Thyroid gland (tissue), 4 donors: Measurements from ENCODE around the gene MEAK7. TPM values are rescaled to one million over a fixed set of nuclear protein-coding genes. Genes with fewer than 3 reads are reported as not detected.

ENCODE experiments used
- DNase-seq, 2 donors: peaks; one replicate each; pipeline ENCODE4 v3.0.0-alpha.2; 2019
- H3K27ac ChIP-seq, 3 donors: fragments of 200-600 bp; sonication (generic); 1 replicate in 2 of 3; 2 replicates in 1 of 3; pipeline ENCODE4 v1.5.1; 2016 to 2019; ENCODE audit warnings: mild to moderate bottlenecking in 1 of 3, moderate library complexity in 1 of 3
- H3K27me3 ChIP-seq: fragments of 200-600 bp; sonication (generic); one replicate; pipeline ENCODE4 v1.5.1; 2019
- H3K36me3 ChIP-seq, 2 donors: fragments of 200-600 bp; sonication (generic); one replicate each; pipeline ENCODE4 v1.5.1; 2016 to 2019
- H3K4me1 ChIP-seq, 2 donors: fragments of 200-600 bp; sonication (generic); one replicate each; pipeline ENCODE4 v1.5.1; 2017 to 2019
- H3K4me3 ChIP-seq, 3 donors: fragments of 200-600 bp; sonication (generic); replicated peaks in 1 of 3; 1 replicate in 2 of 3; 2 replicates in 1 of 3; pipeline ENCODE4 v1.5.1; 2016; ENCODE audit warnings: mild to moderate bottlenecking in 1 of 3
- H3K9me3 ChIP-seq: fragments of 200-600 bp; sonication (generic); one replicate; pipeline ENCODE4 v1.5.1; 2017
- POLR2A ChIP-seq, 2 donors: fragments of 450-650 bp; IDR thresholded peaks; one replicate each; pipeline ENCODE4 v1.6.1; 2017; ENCODE audit warnings: antibody characterized with exemption in 2 of 2, mild to moderate bottlenecking in 2 of 2, moderate library complexity in 1 of 2
- WGBS, 2 donors: methylation state at CpG; one replicate each; pipeline ENCODE4 v1.1.5; 2017; 5-methylcytosine and 5-hydroxymethylcytosine counted together
- intact Hi-C: fragments of 100-400 bp; cut with DNase I; formaldehyde crosslinking; loops from one replicate; pipeline ENCODE4 v1.15.1; 2023
- total RNA-seq, 4 donors: library from RNA; depleted of rRNA; stranded (reverse); fragments of >200 nt; gene quantifications; one replicate each; pipeline ENCODE4 v1.2.3, GENCODE V29; 2016
- TF ChIP-seq, protein P1 (sequence below), 6 experiments: fragments of 200-600 bp in 3 of 6; fragments of 450-650 bp in 3 of 6; sonication (generic) in 3 of 6; IDR thresholded peaks; one replicate each; pipeline ENCODE4 v1.5.1; 2016 to 2019; ENCODE audit warnings: antibody characterized with exemption in 6 of 6, mild to moderate bottlenecking in 2 of 6, inconsistent platforms in 1 of 6, moderate library complexity in 1 of 6

The MEAK7 gene
- total RNA-seq, 4 donors from 2014 or later = 14.5 to 19.2 (median 16.3) TPM

DNA sequence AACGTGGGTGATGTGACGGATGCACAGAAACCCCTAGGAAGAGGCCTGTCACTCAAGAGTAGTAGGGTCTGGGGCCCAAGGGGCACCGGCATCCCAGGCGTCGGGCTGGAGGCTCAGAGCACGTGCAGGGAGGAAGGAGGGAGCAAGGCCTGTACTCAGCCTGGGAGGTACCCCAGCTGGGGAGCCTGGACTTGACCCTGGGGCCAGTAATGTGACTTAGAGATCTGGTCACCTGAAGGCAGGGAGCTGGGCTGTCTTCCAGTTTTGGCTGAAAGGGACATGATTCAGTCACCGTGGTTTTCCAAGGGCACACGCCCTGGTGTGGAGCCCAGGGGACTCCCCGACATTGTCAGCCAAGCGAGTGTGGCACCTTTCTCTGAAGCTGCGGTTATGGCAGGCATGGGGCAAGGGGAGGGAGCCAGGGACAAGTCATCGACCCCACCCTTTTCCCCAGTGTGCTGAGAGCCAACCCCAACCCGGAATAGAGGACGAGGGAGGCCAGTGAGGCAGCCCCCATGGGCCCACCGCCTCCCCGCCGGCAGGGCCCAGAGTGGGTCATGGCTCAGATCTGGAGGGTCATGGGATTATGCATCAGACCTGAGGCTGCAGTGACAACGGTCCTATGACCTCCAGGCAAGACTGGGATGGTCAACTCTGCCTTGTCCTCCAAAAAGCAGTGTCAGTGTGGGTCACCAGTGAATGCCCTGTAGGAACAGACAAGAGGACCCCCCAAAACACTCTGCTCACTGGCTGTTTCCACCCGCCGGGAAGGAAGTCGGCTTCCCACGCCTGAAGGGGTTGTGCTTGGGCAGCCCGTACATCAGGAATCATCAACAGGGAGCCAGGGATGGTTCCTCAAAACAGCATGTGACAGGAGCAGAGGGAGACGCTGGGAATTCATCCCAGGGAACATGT lies 41.9 kb downstream of the MEAK7 start:
- DNase-seq = no peak
- H3K4me1 ChIP-seq = no peaks in the 10 kb centered on the region
- 85 to 92% methylated on average over 17 to 19 of the region's 24 CpGs for WGBS, 2 donors
- no peaks in the 10 kb centered on the region for H3K27me3 ChIP-seq
- intact Hi-C loops = no loop called here
- H3K36me3 ChIP-seq = peaks cover 0 to 3% of the 10 kb centered on the region in 2 donors
- H3K4me3 ChIP-seq = no peak overlapping the region
- H3K9me3 ChIP-seq = no peaks in the 10 kb centered on the region
- no peak overlapping the region for H3K27ac ChIP-seq
- TF ChIP-seq POLR2A (IDR thresholded peaks at IDR 0.05) = no peak
- TF ChIP-seq, protein P1, sequence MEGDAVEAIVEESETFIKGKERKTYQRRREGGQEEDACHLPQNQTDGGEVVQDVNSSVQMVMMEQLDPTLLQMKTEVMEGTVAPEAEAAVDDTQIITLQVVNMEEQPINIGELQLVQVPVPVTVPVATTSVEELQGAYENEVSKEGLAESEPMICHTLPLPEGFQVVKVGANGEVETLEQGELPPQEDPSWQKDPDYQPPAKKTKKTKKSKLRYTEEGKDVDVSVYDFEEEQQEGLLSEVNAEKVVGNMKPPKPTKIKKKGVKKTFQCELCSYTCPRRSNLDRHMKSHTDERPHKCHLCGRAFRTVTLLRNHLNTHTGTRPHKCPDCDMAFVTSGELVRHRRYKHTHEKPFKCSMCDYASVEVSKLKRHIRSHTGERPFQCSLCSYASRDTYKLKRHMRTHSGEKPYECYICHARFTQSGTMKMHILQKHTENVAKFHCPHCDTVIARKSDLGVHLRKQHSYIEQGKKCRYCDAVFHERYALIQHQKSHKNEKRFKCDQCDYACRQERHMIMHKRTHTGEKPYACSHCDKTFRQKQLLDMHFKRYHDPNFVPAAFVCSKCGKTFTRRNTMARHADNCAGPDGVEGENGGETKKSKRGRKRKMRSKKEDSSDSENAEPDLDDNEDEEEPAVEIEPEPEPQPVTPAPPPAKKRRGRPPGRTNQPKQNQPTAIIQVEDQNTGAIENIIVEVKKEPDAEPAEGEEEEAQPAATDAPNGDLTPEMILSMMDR (IDR thresholded peaks at IDR 0.05) = no peak

DNA sequence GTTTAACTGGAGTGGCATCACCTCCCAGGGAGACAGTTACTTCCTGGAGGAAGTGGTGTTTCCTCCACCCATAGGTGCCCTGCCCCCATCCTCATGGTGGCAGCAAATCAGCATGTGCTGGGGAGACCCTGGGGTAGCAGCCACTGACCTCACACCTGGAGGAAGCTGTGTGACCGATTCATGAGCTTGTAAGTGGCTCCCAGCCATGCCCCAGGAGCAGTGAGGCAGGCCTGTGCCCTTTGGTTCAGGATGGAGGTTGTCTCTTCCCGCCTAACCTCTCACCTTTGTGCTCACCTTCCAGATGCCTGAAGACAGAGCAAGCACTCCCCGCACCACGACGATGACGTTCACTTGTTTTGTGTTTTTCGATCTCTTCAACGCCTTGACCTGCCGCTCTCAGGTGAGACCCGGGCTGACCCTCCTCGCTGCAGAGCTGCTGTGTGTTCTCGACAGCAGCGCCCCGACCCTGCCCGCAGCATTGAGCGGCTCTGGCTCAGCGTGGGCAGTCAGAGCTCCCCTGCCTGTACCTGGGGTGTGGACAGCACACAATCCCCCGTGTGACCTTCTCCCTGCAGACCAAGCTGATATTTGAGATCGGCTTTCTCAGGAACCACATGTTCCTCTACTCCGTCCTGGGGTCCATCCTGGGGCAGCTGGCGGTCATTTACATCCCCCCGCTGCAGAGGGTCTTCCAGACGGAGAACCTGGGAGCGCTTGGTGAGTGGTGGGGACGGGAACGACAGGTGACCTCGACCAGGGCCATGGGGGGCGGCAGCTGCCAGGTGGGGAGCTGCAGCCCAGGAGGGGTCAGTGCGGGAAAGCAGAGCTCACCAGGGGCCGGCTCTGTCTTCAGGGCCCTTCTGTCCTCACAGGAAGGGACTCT lies 42.8 kb downstream of the MEAK7 start:
- intact Hi-C loops = no loop called here
- WGBS, 2 donors = 88 to 90% methylated on average over 30 of the region's 30 CpGs
- no peaks in the 10 kb centered on the region for H3K4me1 ChIP-seq
- no peaks in the 10 kb centered on the region for H3K9me3 ChIP-seq
- TF ChIP-seq, protein P1 (IDR thresholded peaks at IDR 0.05) = no peak
- no peak for TF ChIP-seq POLR2A (IDR thresholded peaks at IDR 0.05)
- no peaks in the 10 kb centered on the region for H3K27me3 ChIP-seq
- H3K4me3 ChIP-seq = no peak overlapping the region
- DNase-seq = no peak
- peaks cover 0 to 3% of the 10 kb centered on the region in 2 donors for H3K36me3 ChIP-seq
- H3K27ac ChIP-seq = no peak overlapping the region

DNA sequence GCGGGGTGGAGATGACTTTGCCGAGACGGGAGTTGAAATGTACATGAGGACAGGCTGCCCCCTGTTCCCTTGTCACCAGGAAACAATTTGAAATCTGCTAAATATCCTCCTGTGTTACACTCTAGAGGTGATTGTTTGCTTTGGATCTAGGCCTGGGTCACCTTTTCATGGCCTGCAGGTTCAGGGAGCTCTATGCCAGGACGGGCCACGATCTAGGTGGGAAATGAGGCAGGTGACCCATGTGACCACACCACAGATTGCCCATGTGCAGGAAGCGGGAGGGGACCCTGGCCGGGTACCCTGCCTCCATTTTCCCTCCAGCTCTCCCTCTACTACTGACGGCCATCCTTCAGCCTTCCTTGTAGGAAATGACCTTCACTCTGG lies 43.4 kb downstream of the MEAK7 start:
- H3K4me1 ChIP-seq = no peaks in the 10 kb centered on the region
- intact Hi-C loops = no loop called here
- peaks cover 0 to 3% of the 10 kb centered on the region in 2 donors for H3K36me3 ChIP-seq
- DNase-seq = no peak
- TF ChIP-seq, protein P1 (IDR thresholded peaks at IDR 0.05) = no peak
- no peak for TF ChIP-seq POLR2A (IDR thresholded peaks at IDR 0.05)
- no peak overlapping the region for H3K27ac ChIP-seq
- H3K4me3 ChIP-seq = no peak overlapping the region
- H3K27me3 ChIP-seq = no peaks in the 10 kb centered on the region
- no peaks in the 10 kb centered on the region for H3K9me3 ChIP-seq
- WGBS, 2 donors = 83 to 89% methylated on average over 8 of the region's 8 CpGs

DNA sequence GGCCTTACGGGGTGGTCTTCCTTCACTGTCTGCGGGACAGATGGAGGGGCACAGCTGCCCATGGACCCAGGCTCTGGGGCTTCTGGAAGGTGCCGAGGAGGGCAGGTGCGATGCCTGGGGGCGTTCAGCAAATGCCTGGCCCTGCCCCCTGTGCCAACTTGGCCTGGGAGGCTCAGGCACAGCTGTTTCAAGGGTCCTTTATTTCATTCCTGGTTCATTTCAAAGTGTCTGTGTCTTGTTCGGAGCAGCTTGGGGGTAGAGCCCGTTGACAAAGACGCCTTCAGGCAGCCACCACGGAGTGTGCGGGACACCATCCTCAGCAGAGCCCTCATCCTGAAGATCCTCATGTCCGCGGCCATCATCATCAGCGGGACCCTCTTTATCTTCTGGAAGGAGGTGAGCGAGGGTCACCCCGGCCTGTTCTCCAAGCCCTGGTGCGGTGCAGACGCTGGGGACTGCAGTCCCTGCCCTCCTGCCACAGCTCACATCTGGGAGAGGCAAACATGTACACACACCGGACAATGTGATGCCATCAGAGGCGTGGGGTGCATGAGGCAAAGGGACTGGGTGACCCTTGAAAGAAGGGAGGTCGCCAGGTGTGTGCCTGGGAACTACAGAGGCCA lies 43.9 kb downstream of the MEAK7 start:
- no peak for DNase-seq
- no peak overlapping the region for H3K4me3 ChIP-seq
- peaks cover 0 to 3% of the 10 kb centered on the region in 2 donors for H3K36me3 ChIP-seq
- no peaks in the 10 kb centered on the region for H3K27me3 ChIP-seq
- H3K9me3 ChIP-seq = no peaks in the 10 kb centered on the region
- no peaks in the 10 kb centered on the region for H3K4me1 ChIP-seq
- WGBS, 2 donors = 81 to 83% methylated on average over 17 to 18 of the region's 20 CpGs
- TF ChIP-seq, protein P1 (IDR thresholded peaks at IDR 0.05) = no peak
- no peak for TF ChIP-seq POLR2A (IDR thresholded peaks at IDR 0.05)
- intact Hi-C loops = no loop called here
- no peak overlapping the region for H3K27ac ChIP-seq
